A673 (cell line): ENCODE results near the gene CYP2A13. TPM values are rescaled to one million over a fixed set of nuclear protein-coding genes. Genes with fewer than 3 reads are reported as not detected.
"Not testable (repeated sequence)": the region's sequence is repeated elsewhere in the genome, so short reads cannot be mapped to it uniquely, and the experiment has no call there.

Source experiments
- Bru-seq: library from RNA; stranded (reverse); fragments of 400-500 nt; gene quantifications from one replicate; lab custom pipeline; 2021; lab: Mats Ljungman, UMichigan
- BruChase-seq, 2 experiments: library from RNA; stranded (reverse); fragments of 400-500 nt; gene quantifications; one replicate each; lab custom pipeline; 2021; lab: Mats Ljungman, UMichigan
- BruUV-seq: library from RNA; stranded (reverse); fragments of 400-500 nt; replicated peaks from 2 replicates; lab custom pipeline; 2021; lab: Mats Ljungman, UMichigan
- CTCF ChIA-PET: fragments of 300-600 bp; sonication (Branson Sonifier 250); formaldehyde crosslinking; loops from one replicate; lab custom pipeline; 2022; ENCODE audit warnings: antibody characterized with exemption; lab: Charles Lee
- POLR2A ChIA-PET: fragments of 300-600 bp; sonication (Branson Sonifier 250); formaldehyde crosslinking; loops from one replicate; lab custom pipeline; 2022; ENCODE audit warnings: antibody characterized with exemption; ENCODE audit not compliant: low non-redundant PET; lab: Charles Lee
- DNase-seq: peaks from one replicate; pipeline ENCODE4 v3.0.0-alpha.2; 2015; ENCODE audit warnings: low spot score
- H3K27ac ChIP-seq: fragments of 200-600 bp; sonication (generic); 2 replicates; pipeline ENCODE4 v1.5.1; 2016; ENCODE audit warnings: mixed run types, low read depth, mild to moderate bottlenecking, mixed read lengths, antibody characterized with exemption, low read length; ENCODE audit not compliant: poor library complexity, severe bottlenecking
- H3K27me3 ChIP-seq: fragments of 200-600 bp; sonication (generic); replicated peaks from 2 replicates; pipeline ENCODE4 v1.6.1; 2017; ENCODE audit warnings: mixed run types, low read depth, mild to moderate bottlenecking, mixed read lengths, antibody characterized with exemption, low read length; ENCODE audit not compliant: insufficient read depth, poor library complexity
- H3K36me3 ChIP-seq: fragments of 200-600 bp; sonication (generic); 2 replicates; pipeline ENCODE4 v1.6.1; 2016; ENCODE audit warnings: mixed run types, mild to moderate bottlenecking, mixed read lengths, antibody characterized with exemption, low read length; ENCODE audit not compliant: insufficient read depth, poor library complexity, severe bottlenecking
- H3K4me1 ChIP-seq: fragments of 200-600 bp; sonication (generic); 2 replicates; pipeline ENCODE4 v1.6.1; 2017; ENCODE audit warnings: mixed run types, mild to moderate bottlenecking, mixed read lengths, antibody characterized with exemption, low read length; ENCODE audit not compliant: insufficient read depth, poor library complexity, severe bottlenecking
- H3K4me3 ChIP-seq: fragments of 200-600 bp; sonication (generic); 2 replicates; pipeline ENCODE4 v1.5.1; 2016; ENCODE audit warnings: low read depth, mixed run types, mild to moderate bottlenecking, mixed read lengths, low read length; ENCODE audit not compliant: poor library complexity, severe bottlenecking
- H3K9me3 ChIP-seq: fragments of 200-600 bp; sonication (generic); 2 replicates; pipeline ENCODE4 v1.6.1; 2016; ENCODE audit warnings: mixed run types, low read depth, mild to moderate bottlenecking, mixed read lengths, antibody characterized with exemption, low read length; ENCODE audit not compliant: poor library complexity, severe bottlenecking
- EZH2 ChIP-seq: fragments of 200-600 bp; sonication (generic); IDR thresholded peaks from 2 replicates; pipeline ENCODE4 v1.6.1; 2017; ENCODE audit warnings: borderline replicate concordance, low read depth, mild to moderate bottlenecking, mixed read lengths, antibody characterized with exemption, low read length; ENCODE audit not compliant: poor library complexity, severe bottlenecking
- intact Hi-C: fragments of 100-400 bp; cut with micrococcal nuclease; formaldehyde crosslinking; loops from one replicate; pipeline ENCODE4 v1.10.0; 2022; ENCODE audit not compliant: unreplicated experiment
- long read RNA-seq: library from polyadenylated mRNA; stranded (forward); transcript quantifications from one replicate; pipeline ENCODE4 v2.0.0, GENCODE V29; 2022
- total RNA-seq: library from RNA; stranded (reverse); gene quantifications from 2 replicates; pipeline ENCODE4 v1.2.3, GENCODE V29; 2021
- TF ChIP-seq, protein P1 (sequence below): fragments of 300-800, 200-600 bp; sonication (generic); conservative IDR thresholded peaks from 2 replicates; pipeline ENCODE4 v1.5.1; 2017; ENCODE audit warnings: low read depth, mild to moderate bottlenecking, antibody characterized with exemption, low read length, moderate library complexity, mixed read lengths

The CYP2A13 gene, protein sequence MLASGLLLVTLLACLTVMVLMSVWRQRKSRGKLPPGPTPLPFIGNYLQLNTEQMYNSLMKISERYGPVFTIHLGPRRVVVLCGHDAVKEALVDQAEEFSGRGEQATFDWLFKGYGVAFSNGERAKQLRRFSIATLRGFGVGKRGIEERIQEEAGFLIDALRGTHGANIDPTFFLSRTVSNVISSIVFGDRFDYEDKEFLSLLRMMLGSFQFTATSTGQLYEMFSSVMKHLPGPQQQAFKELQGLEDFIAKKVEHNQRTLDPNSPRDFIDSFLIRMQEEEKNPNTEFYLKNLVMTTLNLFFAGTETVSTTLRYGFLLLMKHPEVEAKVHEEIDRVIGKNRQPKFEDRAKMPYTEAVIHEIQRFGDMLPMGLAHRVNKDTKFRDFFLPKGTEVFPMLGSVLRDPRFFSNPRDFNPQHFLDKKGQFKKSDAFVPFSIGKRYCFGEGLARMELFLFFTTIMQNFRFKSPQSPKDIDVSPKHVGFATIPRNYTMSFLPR
- total RNA-seq (not detected in 2 replicates), Bru-seq, nascent RNA (not detected), BruChase-seq, experiment 1, labeled RNA remaining after a 2-hour chase (not detected), BruChase-seq, experiment 2, labeled RNA remaining after a 6-hour chase (percentile 9 among the genes with signal in this experiment)
- long read RNA-seq, result 0 reads

DNA sequence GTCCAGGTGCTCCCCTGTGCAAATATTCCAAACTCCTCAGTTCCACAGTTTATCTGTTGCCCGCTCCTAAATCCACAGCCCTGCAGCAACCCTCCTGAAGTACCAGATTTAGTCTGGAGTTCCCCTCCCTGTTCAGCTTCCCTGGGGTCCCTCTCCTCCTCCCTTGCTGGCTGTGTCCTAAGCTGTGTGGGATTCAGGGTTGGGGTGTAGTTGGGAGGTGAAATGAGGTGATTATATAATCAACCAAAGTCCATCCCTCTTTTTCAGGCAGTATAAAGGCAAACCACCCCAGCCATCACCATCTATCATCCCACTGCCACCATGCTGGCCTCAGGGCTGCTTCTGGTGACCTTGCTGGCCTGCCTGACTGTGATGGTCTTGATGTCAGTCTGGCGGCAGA lies at the start of gene CYP2A13:
TSS of gene CYP2A13 (plus strand) at position 301 of the 400 bp plus-strand sequence. CDS start at position 322, 21 bp downstream.
- no peak within 1 kb of the TSS for H3K4me3 ChIP-seq
- H3K36me3 ChIP-seq, result no peaks in the 10 kb centered on the region
- ChIA-PET POLR2A (no interaction called here), CTCF (interaction anchor here (0.6 kb wide), 1 partner anchor 82 kb away, joined by 3 read pairs; no protein-coding TSS in a partner anchor)
- H3K4me1 ChIP-seq, result no peaks in the 10 kb centered on the region
- no peak for TF ChIP-seq EZH2
- TF ChIP-seq, protein P1, sequence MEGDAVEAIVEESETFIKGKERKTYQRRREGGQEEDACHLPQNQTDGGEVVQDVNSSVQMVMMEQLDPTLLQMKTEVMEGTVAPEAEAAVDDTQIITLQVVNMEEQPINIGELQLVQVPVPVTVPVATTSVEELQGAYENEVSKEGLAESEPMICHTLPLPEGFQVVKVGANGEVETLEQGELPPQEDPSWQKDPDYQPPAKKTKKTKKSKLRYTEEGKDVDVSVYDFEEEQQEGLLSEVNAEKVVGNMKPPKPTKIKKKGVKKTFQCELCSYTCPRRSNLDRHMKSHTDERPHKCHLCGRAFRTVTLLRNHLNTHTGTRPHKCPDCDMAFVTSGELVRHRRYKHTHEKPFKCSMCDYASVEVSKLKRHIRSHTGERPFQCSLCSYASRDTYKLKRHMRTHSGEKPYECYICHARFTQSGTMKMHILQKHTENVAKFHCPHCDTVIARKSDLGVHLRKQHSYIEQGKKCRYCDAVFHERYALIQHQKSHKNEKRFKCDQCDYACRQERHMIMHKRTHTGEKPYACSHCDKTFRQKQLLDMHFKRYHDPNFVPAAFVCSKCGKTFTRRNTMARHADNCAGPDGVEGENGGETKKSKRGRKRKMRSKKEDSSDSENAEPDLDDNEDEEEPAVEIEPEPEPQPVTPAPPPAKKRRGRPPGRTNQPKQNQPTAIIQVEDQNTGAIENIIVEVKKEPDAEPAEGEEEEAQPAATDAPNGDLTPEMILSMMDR, result no peak
- DNase-seq, result no peak
- H3K27ac ChIP-seq, result no peak within 1 kb of the TSS
- BruUV-seq, result no TSS peak
- peaks cover 29% of the 10 kb centered on the region for H3K27me3 ChIP-seq
- no peaks in the 10 kb centered on the region for H3K9me3 ChIP-seq
- intact Hi-C loops, result no loop called here

DNA sequence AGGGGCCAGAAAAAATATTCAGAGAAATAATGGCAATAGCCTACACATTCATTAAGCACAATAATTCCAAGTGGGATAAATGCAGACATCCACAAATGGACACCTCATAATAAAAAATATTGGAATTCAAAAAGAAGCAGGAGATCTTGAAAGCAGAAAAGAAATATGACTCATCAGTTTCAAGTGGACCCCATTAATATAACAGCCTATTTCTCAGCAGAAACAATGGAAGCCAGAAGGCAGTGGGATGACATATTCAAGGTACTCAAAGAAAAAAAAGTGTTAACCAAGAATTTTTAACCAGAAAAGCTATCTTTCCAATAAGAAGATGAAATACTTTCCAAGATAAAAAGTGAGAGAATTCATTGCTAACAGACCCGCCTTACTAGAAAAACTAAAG lies 48.4 kb upstream of the CYP2A13 start:
- DNase-seq, result no peak
- no peaks in the 10 kb centered on the region for H3K36me3 ChIP-seq
- intact Hi-C loops, result no loop called here
- no peak overlapping the region for H3K27ac ChIP-seq
- TF ChIP-seq EZH2, result no peak
- TF ChIP-seq, protein P1, result no peak
- H3K4me1 ChIP-seq, result no peaks in the 10 kb centered on the region
- ChIA-PET POLR2A (no interaction called here), CTCF (no interaction called here)
- H3K27me3 ChIP-seq, result peaks cover 5% of the 10 kb centered on the region
- no TSS peak for BruUV-seq
- H3K4me3 ChIP-seq, result no peak overlapping the region
- H3K9me3 ChIP-seq, result peaks cover 7% of the 10 kb centered on the region

DNA sequence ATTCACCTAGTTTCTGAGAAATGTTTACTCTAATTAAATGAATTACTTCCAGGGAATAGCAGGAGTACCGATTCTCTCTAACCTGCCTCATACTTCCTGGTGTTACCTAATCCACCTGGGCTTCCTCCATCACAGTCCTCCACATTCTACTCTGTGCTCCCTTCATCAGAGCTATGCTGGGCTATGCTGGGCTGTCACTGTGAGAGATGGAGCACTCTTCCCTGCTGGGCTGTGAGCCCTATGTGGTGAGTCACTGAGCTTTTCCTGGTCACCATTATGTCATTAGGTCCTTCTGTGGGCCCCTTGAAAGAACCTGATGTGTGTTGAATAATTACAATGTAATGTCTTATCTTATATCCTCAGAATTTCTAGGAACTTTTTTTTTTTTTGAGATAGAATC lies 43.2 kb upstream of the CYP2A13 start:
- H3K36me3 ChIP-seq, DNase-seq, H3K9me3 ChIP-seq, POLR2A ChIA-PET, H3K27ac ChIP-seq, H3K4me3 ChIP-seq, H3K4me1 ChIP-seq, BruUV-seq, intact Hi-C loops, H3K27me3 ChIP-seq, CTCF ChIA-PET: not testable (repeated sequence)
